Mucosa of descending colon (tissue), 3 donors: ENCODE results near the gene IFRD2. TPM values are rescaled to one million over a fixed set of nuclear protein-coding genes. Genes with fewer than 3 reads are reported as not detected.

Experiments used
- ATAC-seq: fragments of 200-7000 bp; cut with Tn5 transposase; one replicate; pipeline ENCODE4 v1.9.1; 2020; ENCODE audit warnings: mild to moderate bottlenecking, moderate library complexity
- DNase-seq, 3 donors: peaks; one replicate each; pipeline ENCODE4 v3.0.0-alpha.2; 2020
- H3K36me3 ChIP-seq: fragments of 200-600 bp; one replicate; pipeline ENCODE4 v1.8.0; 2021; ENCODE audit warnings: low read depth, mild to moderate bottlenecking
- H3K4me1 ChIP-seq: fragments of 200-600 bp; one replicate; pipeline ENCODE4 v1.8.0; 2021; ENCODE audit warnings: low read depth, mild to moderate bottlenecking
- H3K4me3 ChIP-seq: fragments of 200-600 bp; one replicate; pipeline ENCODE4 v1.8.0; 2021; ENCODE audit warnings: mild to moderate bottlenecking
- H3K9me3 ChIP-seq: fragments of 200-600 bp; one replicate; pipeline ENCODE4 v1.8.0; 2021; ENCODE audit warnings: mild to moderate bottlenecking
- CTCF ChIP-seq: fragments of 200-600 bp; IDR thresholded peaks from one replicate; pipeline ENCODE4 v1.8.0; 2022; ENCODE audit warnings: antibody characterized with exemption, mild to moderate bottlenecking
- intact Hi-C, 2 donors: fragments of 100-400 bp; cut with DNase I in 1 of 2; cut with micrococcal nuclease in 1 of 2; formaldehyde crosslinking; loops; one replicate each; pipeline versions ENCODE4 v1.11.0 to v1.11.1; 2022; cut with DNase I, micrococcal nuclease
- total RNA-seq, 3 donors: library from RNA; stranded (reverse); fragmentation: NEBNext Ultra II Directional in 2 of 3; extraction: Animal tissue kit (Norgen Biotek cat#: 25700) in 2 of 3; gene quantifications; one replicate each; pipeline versions ENCODE4 v1.2.1 to v1.2.4, GENCODE V29; 2021 to 2023
- donor health status: DM: no; HTN: no; CAD: no; lungs with moderate emphysema.
- donor health status: DM: no; HTN: no; CAD: no.
- donor health status: DM: no; HTN: yes; CAD: no.

IFRD2 gene
- total RNA-seq, 3 donors from 2014 or later, result 54.8 to 59.8 (median 57.0) TPM

- H3K36me3 ChIP-seq, result peaks cover 6% of the 10 kb centered on the region
- ATAC-seq, result peak; percentile 96
- peaks cover 17% of the 10 kb centered on the region for H3K4me1 ChIP-seq
These were observed 31.9 kb downstream of the IFRD2 start for GRCh38 chr3:50260027-50260941.

GRCh38 chr3:50259432-50260026 is 32.7 kb downstream of the IFRD2 start:
- Histone ChIP-seq H3K4me1 (peaks cover 15% of the 10 kb centered on the region), H3K9me3 (no peaks in the 10 kb centered on the region), H3K4me3 (peak overlapping the region; percentile 24), H3K36me3 (peaks cover 6% of the 10 kb centered on the region)
- ATAC-seq (peak; percentile 9), DNase-seq (no peak)
- TF ChIP-seq CTCF, result no peak
- intact Hi-C loops, result no loop called here

More at GRCh38 chr3:50260027-50260941, 31.9 kb downstream of the IFRD2 start:
- TF ChIP-seq CTCF, result peak; percentile 98
- intact Hi-C loops, result no loop called here
- Histone ChIP-seq H3K4me3 (peak overlapping the region; percentile 24), H3K9me3 (no peaks in the 10 kb centered on the region)
- peak; percentile 94 to 96 (median 94) for DNase-seq

- intact Hi-C loops, result no loop called here
These were observed 33.2 kb downstream of the IFRD2 start for GRCh38 chr3:50258979-50259378.

GRCh38 chr3:50258029-50258680 is 34.1 kb downstream of the IFRD2 start:
- H3K4me1 ChIP-seq, result peaks cover 13% of the 10 kb centered on the region
- ATAC-seq (no peak), DNase-seq (no peak)
- intact Hi-C loops, result no loop called here
- no peak overlapping the region for H3K4me3 ChIP-seq
- TF ChIP-seq CTCF, result no peak
- H3K36me3 ChIP-seq, result peaks cover 6% of the 10 kb centered on the region
- no peaks in the 10 kb centered on the region for H3K9me3 ChIP-seq

More at GRCh38 chr3:50258979-50259378, 33.2 kb downstream of the IFRD2 start:
- Histone ChIP-seq H3K9me3 (no peaks in the 10 kb centered on the region), H3K4me3 (no peak overlapping the region), H3K36me3 (peaks cover 6% of the 10 kb centered on the region), H3K4me1 (peaks cover 13% of the 10 kb centered on the region)
- no peak for TF ChIP-seq CTCF
- DNase-seq (no peak), ATAC-seq (no peak)

GRCh38 chr3:50256978-50257890 is 35.0 kb downstream of the IFRD2 start:
- intact Hi-C loops, result no loop called here
- H3K36me3 ChIP-seq, result peaks cover 6% of the 10 kb centered on the region
- H3K4me1 ChIP-seq, result peaks cover 13% of the 10 kb centered on the region
- DNase-seq (peak in 2 of 3 donors; percentile 76), ATAC-seq (peak; percentile 10)
- no peaks in the 10 kb centered on the region for H3K9me3 ChIP-seq
- peak; percentile 48 for TF ChIP-seq CTCF
- H3K4me3 ChIP-seq, result no peak overlapping the region
